Heart right ventricle (tissue), 16 donors: ENCODE data around the gene ADAMTSL3. TPM values are rescaled to one million over a fixed set of nuclear protein-coding genes. Genes with fewer than 3 reads are reported as not detected.

Source experiments
- ATAC-seq, 8 donors: fragments of 200-7000 bp; cut with Tn5 transposase; one replicate each; pipeline ENCODE4 v1.9.1; 2020; ENCODE audit warnings: mild to moderate bottlenecking in 8 of 8, moderate library complexity in 8 of 8, moderate number of reproducible peaks in 1 of 8
- DNase-seq, 2 donors: peaks; one replicate each; pipeline ENCODE4 v3.0.0-alpha.2; 2020
- H3K27ac ChIP-seq, 10 donors: fragments of 200-600 bp; sonication (generic) in 2 of 10; one replicate each; pipeline versions ENCODE4 v1.5.0 to v1.8.0; 2020 to 2022; ENCODE audit warnings: mild to moderate bottlenecking in 3 of 10
- H3K27me3 ChIP-seq, 7 donors: fragments of 200-600 bp; one replicate each; pipeline ENCODE4 v1.8.0; 2021 to 2022; ENCODE audit warnings: mild to moderate bottlenecking in 2 of 7
- H3K36me3 ChIP-seq, 9 donors: fragments of 200-600 bp; sonication (generic) in 1 of 9; one replicate each; pipeline versions ENCODE4 v1.5.0 to v1.8.0; 2020 to 2022; ENCODE audit warnings: mild to moderate bottlenecking in 2 of 9
- H3K4me1 ChIP-seq, 9 donors: fragments of 200-600 bp; sonication (generic) in 1 of 9; one replicate each; pipeline versions ENCODE4 v1.5.0 to v1.8.0; 2020 to 2022; ENCODE audit warnings: mild to moderate bottlenecking in 4 of 9
- H3K4me3 ChIP-seq, 10 donors: fragments of 200-600 bp; sonication (generic) in 2 of 10; one replicate each; pipeline versions ENCODE4 v1.5.0 to v1.8.0; 2020 to 2022; ENCODE audit warnings: mild to moderate bottlenecking in 7 of 10, moderate library complexity in 2 of 10
- H3K9me3 ChIP-seq, 11 donors: fragments of 200-600 bp in 10 of 11; sonication (generic) in 2 of 11; one replicate each; pipeline versions ENCODE4 v1.5.0 to v1.8.0; 2013 to 2022; ENCODE audit warnings: mild to moderate bottlenecking in 2 of 11, control low read depth in 1 of 11, moderate library complexity in 1 of 11
- WGBS, 2 donors: extraction: QIAGEN DNeasy Blood & Tissue Kit; methylation state at CpG; one replicate each; pipeline ENCODE4 v1.1.7; 2013; ENCODE audit warnings: inconsistent platforms in 1 of 2; 5-methylcytosine and 5-hydroxymethylcytosine counted together
- intact Hi-C, 10 donors: fragments of 100-400 bp; cut with DNase I; formaldehyde crosslinking; loops; one replicate each; pipeline versions ENCODE4 v1.11.1 to v1.14.2; 2022
- polyA plus RNA-seq, 2 donors: library from polyadenylated mRNA; stranded (reverse); fragments of 200-250 nt; gene quantifications; one replicate each; pipeline ENCODE4 v1.2.3, GENCODE V29; 2013
- total RNA-seq, 10 donors: library from RNA; stranded (reverse); fragmentation: NEBNext Ultra II Directional in 3 of 10; extraction: Animal tissue kit (Norgen Biotek cat#: 25700) in 3 of 10; gene quantifications; one replicate each; pipeline versions ENCODE4 v1.2.1 to v1.2.4, GENCODE V29; 2021 to 2023
- TF ChIP-seq, protein P1 (sequence below), 9 donors: fragments of 200-600 bp; sonication (generic) in 2 of 9; IDR thresholded peaks; one replicate each; pipeline versions ENCODE4 v1.5.0 to v1.8.0; 2021 to 2022; ENCODE audit warnings: antibody characterized with exemption in 9 of 9, mild to moderate bottlenecking in 5 of 9, moderate library complexity in 1 of 9
- donor health status: Arrhythmogenic right ventricular cardiomyopathy.
- donor health status: ischemic (EF 13 %, LVEDD 7.1; RV severe dilation, severe dysfunction).
- donor health status: healthy with polysubstance abuse.
- donor health status: DM: no; HTN: yes; CAD: no.
- donor health status: DM: no; HTN: no; CAD: no.
- donor health status: ischemic (EF 25% LVEDD 6.9; RV normal size, moderate dysfunction).
- donor health status: ischemic (EF 25% LVEDD 5.7; RV mildly dilated, moderate dysfunction).
- donor health status: healthy.
- donor health status: DM: yes; HTN: yes; CAD: no.
- donor health status: Ischemic cardiomyopathy.
- donor health status: ischemic (EF 35%, LVEDD 5.7; RV mildly dilated, moderate dysfunction).
- donor health status: nonischemic (EF 11% LVEDD 7.7; RV severe dilation, severe dysfunction).
- donor health status: DM: yes; HTN: yes; CAD: no.
- donor health status: PGD.
- donor health status: ischemic (EF 29% LVEDD 5.4; RV normal size, mild dysfunction).
- donor health status: nonischemic (EF 23%, LVEDD 6.1; RV moderate dilation, normal function).

The ADAMTSL3 gene
- total and polyA plus RNA-seq, 12 donors = 1.6 to 15.4 (median 11.0) TPM

GRCh38 chr15:83919978-83920510 is 266.1 kb downstream of the ADAMTSL3 start:
- Histone ChIP-seq H3K36me3 (peaks cover 0 to 23% (median 0%) of the 10 kb centered on the region in 9 donors), H3K27ac (no peak overlapping the region), H3K9me3 (no peaks in the 10 kb centered on the region), H3K27me3 (no peaks in the 10 kb centered on the region), H3K4me3 (no peak overlapping the region), H3K4me1 (no peaks in the 10 kb centered on the region)
- ATAC-seq (no peak), DNase-seq (no peak)
- intact Hi-C loops = loop anchor here in 1 of 10 donors (10.0 kb wide), 1 partner anchor 65 kb away; no protein-coding TSS in a partner anchor
- TF ChIP-seq, protein P1, sequence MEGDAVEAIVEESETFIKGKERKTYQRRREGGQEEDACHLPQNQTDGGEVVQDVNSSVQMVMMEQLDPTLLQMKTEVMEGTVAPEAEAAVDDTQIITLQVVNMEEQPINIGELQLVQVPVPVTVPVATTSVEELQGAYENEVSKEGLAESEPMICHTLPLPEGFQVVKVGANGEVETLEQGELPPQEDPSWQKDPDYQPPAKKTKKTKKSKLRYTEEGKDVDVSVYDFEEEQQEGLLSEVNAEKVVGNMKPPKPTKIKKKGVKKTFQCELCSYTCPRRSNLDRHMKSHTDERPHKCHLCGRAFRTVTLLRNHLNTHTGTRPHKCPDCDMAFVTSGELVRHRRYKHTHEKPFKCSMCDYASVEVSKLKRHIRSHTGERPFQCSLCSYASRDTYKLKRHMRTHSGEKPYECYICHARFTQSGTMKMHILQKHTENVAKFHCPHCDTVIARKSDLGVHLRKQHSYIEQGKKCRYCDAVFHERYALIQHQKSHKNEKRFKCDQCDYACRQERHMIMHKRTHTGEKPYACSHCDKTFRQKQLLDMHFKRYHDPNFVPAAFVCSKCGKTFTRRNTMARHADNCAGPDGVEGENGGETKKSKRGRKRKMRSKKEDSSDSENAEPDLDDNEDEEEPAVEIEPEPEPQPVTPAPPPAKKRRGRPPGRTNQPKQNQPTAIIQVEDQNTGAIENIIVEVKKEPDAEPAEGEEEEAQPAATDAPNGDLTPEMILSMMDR (IDR thresholded peaks at IDR 0.05) = no peak
- 70 to 78% methylated on average over 5 of the region's 5 CpGs for WGBS, 2 donors

GRCh38 chr15:83922649-83923294 is 268.8 kb downstream of the ADAMTSL3 start:
- DNase-seq = no peak
- Histone ChIP-seq H3K27me3 (no peaks in the 10 kb centered on the region), H3K27ac (no peak overlapping the region), H3K4me1 (no peaks in the 10 kb centered on the region), H3K36me3 (peaks cover 0 to 22% (median 0%) of the 10 kb centered on the region in 9 donors), H3K4me3 (no peak overlapping the region), H3K9me3 (no peaks in the 10 kb centered on the region)
- TF ChIP-seq, protein P1 (IDR thresholded peaks at IDR 0.05) = no peak
- 83 to 84% methylated on average over 2 of the region's 2 CpGs for WGBS, 2 donors
- intact Hi-C loops = loop anchor here in 1 of 10 donors (10.0 kb wide), 1 partner anchor 68 kb away; no protein-coding TSS in a partner anchor
- ATAC-seq = no peak

DNA sequence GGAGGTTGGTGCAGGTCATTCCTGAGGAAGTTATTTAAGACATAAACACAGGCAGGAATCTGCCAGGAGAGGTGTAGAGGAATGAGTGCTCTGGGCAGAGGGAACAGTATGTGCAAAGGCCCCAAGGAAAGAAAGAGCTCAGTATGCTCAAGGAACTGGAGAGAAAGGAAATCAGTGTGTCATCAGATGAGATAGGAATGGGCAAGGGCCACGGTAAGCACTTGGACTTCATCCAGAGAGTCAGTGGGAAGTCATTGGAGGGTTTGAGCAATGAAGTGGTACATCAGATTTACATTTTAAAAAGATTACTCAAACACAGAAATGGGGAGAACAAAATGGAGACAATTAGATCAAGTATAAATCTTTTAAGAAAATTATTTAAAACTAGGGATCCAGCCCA is 272.2 kb downstream of the ADAMTSL3 start:
- Histone ChIP-seq H3K27me3 (no peaks in the 10 kb centered on the region), H3K36me3 (peaks cover 0 to 42% (median 0%) of the 10 kb centered on the region in 9 donors), H3K4me1 (peaks cover 0 to 11% (median 0%) of the 10 kb centered on the region in 9 donors), H3K27ac (no peak overlapping the region), H3K9me3 (no peaks in the 10 kb centered on the region), H3K4me3 (no peak overlapping the region)
- DNase-seq (no peak), ATAC-seq (no peak)
- 27 to 29% methylated on average over 1 of the region's 1 CpG for WGBS, 2 donors
- intact Hi-C loops = loop anchor here in 1 of 10 donors (10.0 kb wide), 1 partner anchor 71 kb away; no protein-coding TSS in a partner anchor
- TF ChIP-seq, protein P1 (IDR thresholded peaks at IDR 0.05) = no peak

DNA sequence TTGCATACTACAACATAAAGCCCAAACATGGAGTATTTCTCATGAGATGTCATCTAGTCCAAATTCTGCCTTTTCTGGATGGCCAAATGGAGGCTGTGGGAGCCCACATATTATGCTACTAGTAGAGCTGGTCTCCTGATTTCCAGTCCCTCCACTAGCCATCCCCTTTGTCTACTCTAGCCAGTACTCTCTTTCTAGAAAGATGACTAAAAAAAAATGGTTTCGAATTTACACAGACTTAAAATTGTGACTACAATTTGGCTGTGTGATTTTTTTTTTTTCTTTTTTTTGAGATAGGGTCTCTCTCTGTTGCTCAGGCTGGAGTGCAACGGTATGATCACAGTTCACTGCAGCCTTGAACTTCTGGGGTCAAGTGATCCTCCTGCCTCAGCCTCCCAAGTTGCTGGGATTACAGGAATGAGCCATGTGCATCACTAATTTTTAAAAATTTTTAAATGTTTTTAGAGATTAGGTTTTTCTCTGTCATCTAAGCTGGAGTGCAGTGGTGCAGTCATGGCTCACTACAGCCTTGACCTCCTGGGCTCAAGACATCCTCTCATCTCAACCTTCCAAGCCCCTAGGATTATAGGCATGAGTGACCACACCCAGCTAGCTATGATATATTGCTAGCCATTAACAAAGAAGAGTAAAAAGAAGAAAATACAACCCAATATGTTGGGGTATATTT is 273.9 kb downstream of the ADAMTSL3 start:
- DNase-seq (no peak), ATAC-seq (no peak)
- H3K27ac ChIP-seq = no peak overlapping the region
- WGBS, 2 donors = 94% methylated on average over 2 of the region's 2 CpGs
- H3K4me1 ChIP-seq = peaks cover 0 to 15% (median 0%) of the 10 kb centered on the region in 9 donors
- H3K4me3 ChIP-seq = no peak overlapping the region
- TF ChIP-seq, protein P1 (IDR thresholded peaks at IDR 0.05) = no peak
- H3K36me3 ChIP-seq = peaks cover 0 to 47% (median 0%) of the 10 kb centered on the region in 9 donors
- no peaks in the 10 kb centered on the region for H3K27me3 ChIP-seq
- H3K9me3 ChIP-seq = no peaks in the 10 kb centered on the region
- intact Hi-C loops = loop anchor here in 1 of 10 donors (10.0 kb wide), 1 partner anchor 73 kb away; no protein-coding TSS in a partner anchor
